SKM-1 treated with dmso at 0.1 percent for 144 hours (cell line): Measurements from ENCODE around the gene SPX.

Source experiments
- DNase-seq: peaks from one replicate; lab custom pipeline; 2025; ENCODE audit not compliant: unreplicated experiment; lab: John Stamatoyannopoulos, UW

The SPX gene

GRCh38 chr12:21526053-21526452, at the start of gene SPX:
SPX (plus strand) TSS chr12:21526296; CDS start chr12:21526473, 177 bp downstream.
- DNase-seq, result no peak

- no peak for DNase-seq
These were observed 49.1 kb upstream of the SPX start for GRCh38 chr12:21476949-21477348.

GRCh38 chr12:21478756-21479455, 47.2 kb upstream of the SPX start:
- no peak for DNase-seq

GRCh38 chr12:21483531-21483930, 42.6 kb upstream of the SPX start:
- DNase-seq, result no peak

- DNase-seq, result no peak
These were observed 40.1 kb upstream of the SPX start for GRCh38 chr12:21485998-21486397.

GRCh38 chr12:21499765-21500164, 26.3 kb upstream of the SPX start:
- DNase-seq, result no peak

- DNase-seq, result no peak
These were observed 25.3 kb upstream of the SPX start for GRCh38 chr12:21500786-21501257.

- DNase-seq, result peak; percentile 89
These were observed 24.6 kb upstream of the SPX start, which contains the start of the genes GOLT1B and RECQL for GRCh38 chr12:21501258-21502163. GOLT1B (plus strand) TSS chr12:21501789; CDS start chr12:21501924, 135 bp downstream. RECQL (minus strand) TSS chr12:21501635; CDS start chr12:21499570, 2,065 bp downstream.

GRCh38 chr12:21502164-21502496, 24.0 kb upstream of the SPX start:
- DNase-seq, result no peak

- no peak for DNase-seq
These were observed 23.2 kb upstream of the SPX start for GRCh38 chr12:21502872-21503271.

GRCh38 chr12:21505888-21506287, 20.2 kb upstream of the SPX start:
- DNase-seq, result no peak

- no peak for DNase-seq
These were observed 18.2 kb upstream of the SPX start for GRCh38 chr12:21507849-21508248.

- no peak for DNase-seq
These were observed 16.3 kb upstream of the SPX start for GRCh38 chr12:21509768-21510167.

GRCh38 chr12:21516281-21516680, 9.8 kb upstream of the SPX start:
- no peak for DNase-seq

GRCh38 chr12:21518451-21518850, 7.6 kb upstream of the SPX start:
- DNase-seq, result no peak

GRCh38 chr12:21521541-21521940, 4.6 kb upstream of the SPX start:
- no peak for DNase-seq

- DNase-seq, result no peak
These were observed 2.9 kb upstream of the SPX start for GRCh38 chr12:21523148-21523547.

- DNase-seq, result no peak
These were observed 737 bp downstream of the SPX start for GRCh38 chr12:21526721-21527345.

GRCh38 chr12:21527451-21528180, 1.5 kb downstream of the SPX start:
- DNase-seq, result no peak

- no peak for DNase-seq
These were observed 2.9 kb downstream of the SPX start for GRCh38 chr12:21528953-21529352.

GRCh38 chr12:21529456-21529855, 3.4 kb downstream of the SPX start:
- no peak for DNase-seq
